T-helper 1 cell treated with Interleukin-12 subunit alpha and Interleukin-12 subunit beta and Interleukin-4 antibody, amounts not matched to agents 30 μg/mL and 1 μg/mL, for 36 hours (primary cell): ENCODE data around the gene ATP1A4.

Source experiments
- H3K27ac Mint-ChIP-seq: one replicate; pipeline ENCODE4 v1.8.0; 2021; ENCODE audit warnings: mild to moderate bottlenecking, mixed read lengths
- H3K27me3 Mint-ChIP-seq: one replicate; pipeline ENCODE4 v1.8.0; 2021; ENCODE audit warnings: low read depth, mixed read lengths
- H3K36me3 Mint-ChIP-seq: one replicate; pipeline ENCODE4 v1.8.0; 2021; ENCODE audit warnings: low read depth, mixed read lengths
- H3K4me1 Mint-ChIP-seq: one replicate; pipeline ENCODE4 v1.8.0; 2021; ENCODE audit warnings: low read depth, mixed read lengths
- H3K4me3 Mint-ChIP-seq: one replicate; pipeline ENCODE4 v1.8.0; 2021; ENCODE audit warnings: mild to moderate bottlenecking, moderate library complexity, mixed read lengths
- H3K9me3 Mint-ChIP-seq: one replicate; pipeline ENCODE4 v1.8.0; 2021; ENCODE audit warnings: mixed read lengths

Gene ATP1A4

GRCh38 chr1:160129046-160129445 lies 22.4 kb upstream of the ATP1A4 start:
- Mint-ChIP-seq H3K27ac (no peak overlapping the region), H3K36me3 (no peaks in the 10 kb centered on the region), H3K27me3 (peaks cover 14% of the 10 kb centered on the region), H3K9me3 (no peaks in the 10 kb centered on the region), H3K4me1 (no peaks in the 10 kb centered on the region), H3K4me3 (no peak overlapping the region)

- peaks cover 14% of the 10 kb centered on the region for H3K27me3 Mint-ChIP-seq
- no peaks in the 10 kb centered on the region for H3K4me1 Mint-ChIP-seq
- no peak overlapping the region for H3K4me3 Mint-ChIP-seq
- no peaks in the 10 kb centered on the region for H3K36me3 Mint-ChIP-seq
- no peak overlapping the region for H3K27ac Mint-ChIP-seq
- H3K9me3 Mint-ChIP-seq, result no peaks in the 10 kb centered on the region
These were observed 21.8 kb upstream of the ATP1A4 start for GRCh38 chr1:160129558-160129957.

- Mint-ChIP-seq H3K27me3 (peaks cover 14% of the 10 kb centered on the region), H3K4me3 (no peak overlapping the region), H3K4me1 (no peaks in the 10 kb centered on the region), H3K36me3 (no peaks in the 10 kb centered on the region), H3K9me3 (no peaks in the 10 kb centered on the region), H3K27ac (no peak overlapping the region)
These were observed 21.4 kb upstream of the ATP1A4 start for GRCh38 chr1:160129966-160130365.

GRCh38 chr1:160130486-160130885 lies 20.9 kb upstream of the ATP1A4 start:
- Mint-ChIP-seq H3K4me1 (no peaks in the 10 kb centered on the region), H3K9me3 (no peaks in the 10 kb centered on the region), H3K4me3 (no peak overlapping the region), H3K27ac (no peak overlapping the region), H3K36me3 (no peaks in the 10 kb centered on the region), H3K27me3 (peaks cover 14% of the 10 kb centered on the region)

GRCh38 chr1:160130939-160131338 lies 20.5 kb upstream of the ATP1A4 start:
- Mint-ChIP-seq H3K9me3 (no peaks in the 10 kb centered on the region), H3K4me1 (no peaks in the 10 kb centered on the region), H3K27ac (no peak overlapping the region), H3K4me3 (no peak overlapping the region), H3K27me3 (peaks cover 14% of the 10 kb centered on the region), H3K36me3 (no peaks in the 10 kb centered on the region)

- Mint-ChIP-seq H3K4me3 (no peak overlapping the region), H3K36me3 (no peaks in the 10 kb centered on the region), H3K9me3 (no peaks in the 10 kb centered on the region), H3K27ac (no peak overlapping the region), H3K27me3 (peaks cover 14% of the 10 kb centered on the region), H3K4me1 (no peaks in the 10 kb centered on the region)
These were observed 19.4 kb upstream of the ATP1A4 start for GRCh38 chr1:160131803-160132565.

- no peaks in the 10 kb centered on the region for H3K36me3 Mint-ChIP-seq
- H3K4me1 Mint-ChIP-seq, result no peaks in the 10 kb centered on the region
- no peak overlapping the region for H3K4me3 Mint-ChIP-seq
- H3K27ac Mint-ChIP-seq, result no peak overlapping the region
- peaks cover 14% of the 10 kb centered on the region for H3K27me3 Mint-ChIP-seq
- H3K9me3 Mint-ChIP-seq, result no peaks in the 10 kb centered on the region
These were observed 17.2 kb upstream of the ATP1A4 start for GRCh38 chr1:160133990-160134770.

GRCh38 chr1:160134791-160135572 lies 16.4 kb upstream of the ATP1A4 start:
- Mint-ChIP-seq H3K4me3 (no peak overlapping the region), H3K36me3 (no peaks in the 10 kb centered on the region), H3K4me1 (no peaks in the 10 kb centered on the region), H3K27ac (no peak overlapping the region), H3K9me3 (no peaks in the 10 kb centered on the region), H3K27me3 (peaks cover 14% of the 10 kb centered on the region)

GRCh38 chr1:160136121-160136925 lies 15.1 kb upstream of the ATP1A4 start:
- Mint-ChIP-seq H3K4me3 (no peak overlapping the region), H3K36me3 (no peaks in the 10 kb centered on the region), H3K27ac (no peak overlapping the region), H3K9me3 (no peaks in the 10 kb centered on the region), H3K27me3 (peaks cover 14% of the 10 kb centered on the region), H3K4me1 (no peaks in the 10 kb centered on the region)

GRCh38 chr1:160136926-160137200 lies 14.5 kb upstream of the ATP1A4 start:
- Mint-ChIP-seq H3K9me3 (no peaks in the 10 kb centered on the region), H3K4me3 (no peak overlapping the region), H3K27me3 (peaks cover 12% of the 10 kb centered on the region), H3K36me3 (no peaks in the 10 kb centered on the region), H3K27ac (no peak overlapping the region), H3K4me1 (no peaks in the 10 kb centered on the region)

GRCh38 chr1:160137216-160137862 lies 14.1 kb upstream of the ATP1A4 start:
- no peaks in the 10 kb centered on the region for H3K9me3 Mint-ChIP-seq
- peaks cover 7% of the 10 kb centered on the region for H3K27me3 Mint-ChIP-seq
- H3K27ac Mint-ChIP-seq, result no peak overlapping the region
- H3K4me3 Mint-ChIP-seq, result no peak overlapping the region
- no peaks in the 10 kb centered on the region for H3K4me1 Mint-ChIP-seq
- H3K36me3 Mint-ChIP-seq, result no peaks in the 10 kb centered on the region

GRCh38 chr1:160139840-160140239 lies 11.6 kb upstream of the ATP1A4 start:
- no peak overlapping the region for H3K4me3 Mint-ChIP-seq
- no peaks in the 10 kb centered on the region for H3K9me3 Mint-ChIP-seq
- H3K36me3 Mint-ChIP-seq, result no peaks in the 10 kb centered on the region
- no peak overlapping the region for H3K27ac Mint-ChIP-seq
- H3K27me3 Mint-ChIP-seq, result peaks cover 16% of the 10 kb centered on the region
- H3K4me1 Mint-ChIP-seq, result no peaks in the 10 kb centered on the region

GRCh38 chr1:160143695-160144094 lies 7.7 kb upstream of the ATP1A4 start:
- Mint-ChIP-seq H3K9me3 (no peaks in the 10 kb centered on the region), H3K4me3 (no peak overlapping the region), H3K27ac (no peak overlapping the region)

GRCh38 chr1:160144921-160145320 lies 6.5 kb upstream of the ATP1A4 start:
- H3K36me3 Mint-ChIP-seq, result no peaks in the 10 kb centered on the region
- no peaks in the 10 kb centered on the region for H3K9me3 Mint-ChIP-seq
- H3K4me3 Mint-ChIP-seq, result no peak overlapping the region
- H3K4me1 Mint-ChIP-seq, result no peaks in the 10 kb centered on the region
- no peak overlapping the region for H3K27ac Mint-ChIP-seq
- peaks cover 32% of the 10 kb centered on the region for H3K27me3 Mint-ChIP-seq

More at GRCh38 chr1:160143695-160144094, 7.7 kb upstream of the ATP1A4 start:
- Mint-ChIP-seq H3K27me3 (peaks cover 27% of the 10 kb centered on the region), H3K36me3 (no peaks in the 10 kb centered on the region), H3K4me1 (no peaks in the 10 kb centered on the region)
